ENCODE results near the gene COG5. TPM values are rescaled to one million over a fixed set of nuclear protein-coding genes. Genes with fewer than 3 reads are reported as not detected.

Gene COG5
- total and polyA plus RNA-seq, 2 experiments from 2014 or later, result 15.4 to 36.5 TPM

- no peak for TF ChIP-seq ZNF462 (CRISPR knock-in tag; IDR thresholded peaks at IDR 0.05)
Observed at GRCh38 chr7:107170051-107170915, 393.4 kb downstream of the COG5 start (continued).

- Mint-ChIP-seq H3K27ac (peak overlapping the region; percentile 98), H3K27me3 (ENCODE audit: insufficient read depth, low read depth, poor library complexity) (peaks cover 8% of the 10 kb centered on the region), H3K9me3 (no peaks in the 10 kb centered on the region), H3K36me3 (ENCODE audit: low read depth) (peaks cover 3% of the 10 kb centered on the region; the same call in 2 of the 3 replicates), H3K4me1 (peaks cover 33% of the 10 kb centered on the region), H3K4me3 (peak overlapping the region; percentile 86)
- Histone ChIP-seq H2AFZ (no peak overlapping the region), H3K27ac (ENCODE audit: low read depth) (peak overlapping the region; percentile 97), H3K27me3 (ENCODE audit: insufficient read depth) (no peaks in the 10 kb centered on the region), H3K4me1 (ENCODE audit: insufficient read depth) (peaks cover 17% of the 10 kb centered on the region), H3K79me2 (replicated peaks; ENCODE audit: insufficient read depth) (peaks cover 39% of the 10 kb centered on the region), H3F3A (replicated peaks; ENCODE audit: low read depth) (no peaks in the 10 kb centered on the region), H3K9me2 (ENCODE audit: insufficient read depth) (no peaks in the 10 kb centered on the region), H4K20me1 (replicated peaks; ENCODE audit: insufficient read depth) (no peaks in the 10 kb centered on the region), H3K4me2 (peak overlapping the region; percentile 89), H3K36me3 (ENCODE audit: insufficient read depth) (no peaks in the 10 kb centered on the region), H3K4me3 (peak overlapping the region; percentile 75)
- ATAC-seq (peak; percentile 63), DNase-seq (ENCODE audit: low spot score) (peak; percentile 97)
- TF ChIP-seq ETS1 (IDR thresholded peaks at IDR 0.05) (no peak), STAT1 (IDR thresholded peaks at IDR 0.05; ENCODE audit: unreplicated experiment) (no peak), JUNB (IDR thresholded peaks at IDR 0.05; ENCODE audit: unreplicated experiment) (no peak), EZH2 (IDR thresholded peaks at IDR 0.05; ENCODE audit: low read depth, unreplicated experiment) (no peak), CTCF (conservative IDR thresholded peaks at IDR 0.05; ENCODE audit: low read depth in 2 of 2) (no peak), CREB1 (CRISPR knock-in tag; IDR thresholded peaks at IDR 0.05; ENCODE audit: low read depth) (peak; percentile 64), REST (IDR thresholded peaks at IDR 0.05; ENCODE audit: unreplicated experiment) (no peak), ZNF331 (CRISPR knock-in tag; IDR thresholded peaks at IDR 0.05; ENCODE audit: low read depth) (no peak)
Observed at GRCh38 chr7:107169120-107170050, 394.3 kb downstream of the COG5 start.
